ENCODE results near the gene CTDNEP1. TPM values are rescaled to one million over a fixed set of nuclear protein-coding genes. Genes with fewer than 3 reads are reported as not detected.

The CTDNEP1 gene
- total RNA-seq, 2 experiments from 2014 or later: 79.3 to 80.7 TPM

GRCh38 chr17:7236808-7237207, 14.7 kb downstream of the CTDNEP1 start:
- Mint-ChIP-seq H3K27ac (peak overlapping the region; percentile 93), H3K36me3 (ENCODE audit: low read depth) (peaks cover 74% of the 10 kb centered on the region), H3K4me1 (ENCODE audit: low read depth) (peaks cover 65% of the 10 kb centered on the region), H3K9me3 (no peaks in the 10 kb centered on the region), H3K27me3 (no peaks in the 10 kb centered on the region), H3K4me3 (peak overlapping the region; percentile 94)
- ChIA-PET POLR2A (interaction anchor here (0.7 to 17.0 kb wide), 5 partner anchors 14 to 249 kb away, joined by 3 to 234 read pairs (median 4); partner anchors contain the start of genes ACADVL, CTDNEP1, DLG4 and ELP5), CTCF (interaction anchor here (3.5 kb wide), 1 partner anchor 16 kb away, joined by 19 read pairs; the partner anchor contains the start of genes ACADVL and DLG4)
- intact Hi-C loops (cut with DNase I, micrococcal nuclease): loop anchor here (1.0 to 10.0 kb wide), 2 partner anchors 17 to 608 kb away; no protein-coding TSS in a partner anchor
- ATAC-seq (ENCODE audit: poor library complexity) (no peak), DNase-seq (no peak)
- H3K4me1 ChIP-seq (ENCODE audit: insufficient read depth, low read length): peaks cover 75% of the 10 kb centered on the region
- H3K27ac ChIP-seq (ENCODE audit: low read depth in 1 of 2, low read length in 2 of 2): no peak overlapping the region
- H3K36me3 ChIP-seq (ENCODE audit: insufficient read depth, low read length): peaks cover 34% of the 10 kb centered on the region
- TF ChIP-seq CTCF (IDR thresholded peaks at IDR 0.05): no peak
- H3K9me3 ChIP-seq (ENCODE audit: control insufficient read depth in 1 of 2, insufficient read depth in 1 of 2, low read length in 2 of 2): no peaks in the 10 kb centered on the region
- H3K4me3 ChIP-seq (ENCODE audit: low read length): no peak overlapping the region
- H3K27me3 ChIP-seq (ENCODE audit: control insufficient read depth in 1 of 2, insufficient read depth in 2 of 2, low read length in 2 of 2): no peaks in the 10 kb centered on the region

GRCh38 chr17:7235693-7236665, 15.6 kb downstream of the CTDNEP1 start:
- Mint-ChIP-seq H3K9me3 (no peaks in the 10 kb centered on the region), H3K36me3 (ENCODE audit: low read depth) (peaks cover 67% of the 10 kb centered on the region), H3K27ac (peak overlapping the region; percentile 93), H3K4me1 (ENCODE audit: low read depth) (peaks cover 59% of the 10 kb centered on the region), H3K4me3 (peak overlapping the region; percentile 94), H3K27me3 (no peaks in the 10 kb centered on the region)
- DNase-seq: peak in 2 of 14 experiments; percentile 30 to 42
- no peak overlapping the region for H3K4me3 ChIP-seq (ENCODE audit: low read length)
- no peaks in the 10 kb centered on the region for H3K9me3 ChIP-seq (ENCODE audit: control insufficient read depth in 1 of 2, insufficient read depth in 1 of 2, low read length in 2 of 2)
- H3K27ac ChIP-seq (ENCODE audit: low read depth in 1 of 2, low read length in 2 of 2): no peak overlapping the region
- ChIA-PET CTCF (interaction anchor here (0.6 to 3.5 kb wide), 4 partner anchors 15 to 1150 kb away, joined by 4 to 19 read pairs (median 5); partner anchors contain the start of genes ACADVL and DLG4), POLR2A (interaction anchor here (1.4 to 17.0 kb wide), 3 partner anchors 16 to 450 kb away, joined by 3 to 234 read pairs (median 3); partner anchors contain the start of genes ACADVL, CTDNEP1 and DLG4)
- ATAC-seq (ENCODE audit: poor library complexity): no peak
- H3K4me1 ChIP-seq (ENCODE audit: insufficient read depth, low read length): peaks cover 70% of the 10 kb centered on the region
- H3K36me3 ChIP-seq (ENCODE audit: insufficient read depth, low read length): peaks cover 31% of the 10 kb centered on the region
- no peak for TF ChIP-seq CTCF (IDR thresholded peaks at IDR 0.05)
- intact Hi-C loops (cut with DNase I, micrococcal nuclease): loop anchor here (10.0 kb wide), 1 partner anchor 609 kb away; no protein-coding TSS in a partner anchor
- no peaks in the 10 kb centered on the region for H3K27me3 ChIP-seq (ENCODE audit: control insufficient read depth in 1 of 2, insufficient read depth in 2 of 2, low read length in 2 of 2)

All from CD4-positive, alpha-beta T cell (primary cell).